Measurements from ENCODE around the gene FAM9C.
"Not testable (repeated sequence)": the region's sequence is repeated elsewhere in the genome, so short reads cannot be mapped to it uniquely, and the experiment has no call there.

The FAM9C gene

GRCh38 chrX:13023567-13023966 lies 20.9 kb downstream of the FAM9C start:
- TF ChIP-seq, protein P1, sequence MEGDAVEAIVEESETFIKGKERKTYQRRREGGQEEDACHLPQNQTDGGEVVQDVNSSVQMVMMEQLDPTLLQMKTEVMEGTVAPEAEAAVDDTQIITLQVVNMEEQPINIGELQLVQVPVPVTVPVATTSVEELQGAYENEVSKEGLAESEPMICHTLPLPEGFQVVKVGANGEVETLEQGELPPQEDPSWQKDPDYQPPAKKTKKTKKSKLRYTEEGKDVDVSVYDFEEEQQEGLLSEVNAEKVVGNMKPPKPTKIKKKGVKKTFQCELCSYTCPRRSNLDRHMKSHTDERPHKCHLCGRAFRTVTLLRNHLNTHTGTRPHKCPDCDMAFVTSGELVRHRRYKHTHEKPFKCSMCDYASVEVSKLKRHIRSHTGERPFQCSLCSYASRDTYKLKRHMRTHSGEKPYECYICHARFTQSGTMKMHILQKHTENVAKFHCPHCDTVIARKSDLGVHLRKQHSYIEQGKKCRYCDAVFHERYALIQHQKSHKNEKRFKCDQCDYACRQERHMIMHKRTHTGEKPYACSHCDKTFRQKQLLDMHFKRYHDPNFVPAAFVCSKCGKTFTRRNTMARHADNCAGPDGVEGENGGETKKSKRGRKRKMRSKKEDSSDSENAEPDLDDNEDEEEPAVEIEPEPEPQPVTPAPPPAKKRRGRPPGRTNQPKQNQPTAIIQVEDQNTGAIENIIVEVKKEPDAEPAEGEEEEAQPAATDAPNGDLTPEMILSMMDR (IDR thresholded peaks at IDR 0.05; ENCODE audit: insufficient read depth, missing control alignments): no peak

DNA sequence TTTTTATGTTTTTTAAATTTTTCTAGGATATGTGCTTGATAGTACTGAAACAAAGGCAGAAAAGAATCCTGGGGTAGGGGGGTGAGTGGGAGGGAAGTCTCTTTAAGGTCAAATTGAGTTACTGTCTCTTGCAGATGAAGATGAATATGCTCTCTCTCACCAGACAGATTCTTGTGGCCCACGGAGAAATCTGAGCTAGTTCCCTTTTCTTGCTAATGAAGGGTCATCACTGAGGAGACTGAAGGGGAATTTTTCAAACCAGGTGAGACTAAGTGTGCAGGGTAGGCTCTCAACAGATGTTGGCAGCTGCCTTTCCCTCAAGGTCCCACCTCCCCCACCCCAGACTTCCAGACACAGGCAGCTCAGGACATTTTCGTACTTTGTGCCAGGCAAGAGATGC lies 21.5 kb downstream of the FAM9C start:
- DNase-seq (ENCODE audit: insufficient read length, low spot score) (no peak), FAIRE-seq (no peak)
- TF ChIP-seq, protein P1 (IDR thresholded peaks at IDR 0.05; ENCODE audit: insufficient read depth, missing control alignments): no peak

More at GRCh38 chrX:13023567-13023966, 20.9 kb downstream of the FAM9C start:
- no peak for FAIRE-seq
- no peak for DNase-seq (ENCODE audit: insufficient read length, low spot score)

DNA sequence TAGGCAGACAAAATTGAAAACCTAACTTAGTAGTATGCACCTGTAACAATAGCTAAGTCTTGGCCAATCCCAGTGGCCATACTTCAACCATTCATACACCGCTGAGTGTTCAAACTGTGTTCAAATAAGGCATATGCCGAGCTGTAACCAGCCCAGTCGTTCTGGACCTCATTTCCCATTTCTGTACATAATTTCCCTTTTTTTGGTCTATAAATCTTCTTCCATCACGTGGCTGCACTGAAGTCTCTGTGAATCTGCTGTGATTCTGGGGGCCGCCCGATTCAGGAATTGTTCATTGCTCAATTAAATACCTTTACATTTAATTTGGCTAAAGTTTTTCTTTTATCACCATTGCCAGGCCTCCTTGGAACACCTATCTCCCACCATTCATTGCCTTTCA lies 27.7 kb downstream of the FAM9C start:
- FAIRE-seq; DNase-seq (ENCODE audit: insufficient read length, low spot score): not testable (repeated sequence)

DNA sequence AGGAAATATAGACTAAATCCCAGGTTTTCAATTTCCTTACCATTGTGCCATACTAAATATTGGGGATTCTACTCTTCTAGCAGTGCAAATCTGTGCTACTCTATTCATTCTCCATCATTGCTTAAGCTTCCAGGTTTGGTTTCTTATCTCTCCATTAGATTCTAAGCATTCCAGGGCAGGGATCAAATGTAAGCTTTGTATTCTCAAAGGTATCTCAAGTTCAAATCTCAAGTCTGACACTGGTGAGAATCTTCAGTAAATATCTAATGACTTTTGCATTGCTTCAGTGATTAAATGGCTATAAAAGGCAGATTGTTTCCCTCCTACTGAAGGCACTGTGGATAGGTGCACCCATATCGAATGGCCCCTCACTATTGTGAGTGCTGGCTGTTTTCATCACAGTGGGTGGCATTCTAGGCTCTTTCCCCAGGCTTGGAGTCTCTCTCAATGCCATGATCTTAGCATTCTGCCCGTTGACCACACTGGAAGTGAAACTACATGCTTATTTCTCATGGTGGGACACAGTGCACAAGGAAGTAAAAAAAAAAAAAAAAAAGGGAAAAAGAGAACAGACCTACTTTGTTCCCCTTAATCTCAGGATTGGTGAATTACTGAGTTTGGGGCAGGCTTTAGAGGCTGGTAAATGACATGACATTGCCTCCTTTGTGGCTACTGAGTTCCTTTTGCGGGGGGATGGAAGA lies 28.7 kb downstream of the FAM9C start:
- TF ChIP-seq, protein P1 (IDR thresholded peaks at IDR 0.05; ENCODE audit: insufficient read depth, missing control alignments): no peak
- DNase-seq (ENCODE audit: insufficient read length, low spot score) (no peak), FAIRE-seq (no peak)

DNA sequence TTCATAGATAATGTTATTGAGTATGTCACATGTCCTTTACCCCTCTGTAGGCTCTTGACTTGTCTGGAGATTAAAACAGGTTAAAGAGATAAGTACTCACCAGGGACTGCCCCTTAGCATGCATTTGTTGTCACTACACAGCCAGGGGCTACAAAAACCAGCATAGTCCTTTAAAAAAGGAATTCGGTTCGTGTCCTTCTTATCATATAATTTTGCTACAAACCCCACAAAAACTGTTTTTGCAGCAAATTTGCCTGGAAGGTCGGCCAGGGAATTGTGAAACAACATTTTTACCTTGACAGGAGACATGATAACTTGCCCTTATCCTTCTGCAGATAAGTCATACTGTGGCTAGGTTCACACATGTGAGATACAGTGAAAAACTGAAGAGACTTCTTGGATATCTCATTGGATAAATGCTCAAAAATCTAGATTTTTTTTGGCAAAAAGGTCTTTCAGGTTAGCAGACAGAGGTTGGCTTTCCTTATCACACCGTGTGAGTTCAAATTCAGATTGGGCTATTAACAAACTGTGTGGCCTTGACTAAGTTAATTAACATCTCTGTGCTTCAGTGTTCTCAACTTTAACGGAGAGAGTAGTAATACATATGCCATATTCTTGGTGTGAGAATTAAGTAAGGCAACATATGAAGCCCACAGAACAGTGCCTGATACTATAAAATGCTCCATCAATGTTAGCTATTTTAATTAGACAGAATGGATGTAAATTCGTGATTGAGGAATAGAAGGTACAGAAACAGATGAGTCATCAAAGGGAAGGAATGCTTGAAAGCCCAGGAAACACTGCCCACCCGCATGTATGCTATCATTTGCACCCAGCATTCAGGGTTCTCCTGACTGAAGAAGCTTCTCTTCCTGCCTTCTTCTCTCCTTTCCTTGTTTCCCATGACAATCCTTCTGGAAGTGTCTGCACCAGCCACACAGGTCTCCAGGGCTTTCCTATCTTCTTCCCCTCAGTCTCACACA lies 30.0 kb downstream of the FAM9C start:
- FAIRE-seq (no peak), DNase-seq (ENCODE audit: insufficient read length, low spot score) (no peak)
- TF ChIP-seq, protein P1 (IDR thresholded peaks at IDR 0.05; ENCODE audit: insufficient read depth, missing control alignments): no peak

GRCh38 chrX:13013363-13014110 lies 30.9 kb downstream of the FAM9C start:
- FAIRE-seq: no peak
- TF ChIP-seq, protein P1 (IDR thresholded peaks at IDR 0.05; ENCODE audit: insufficient read depth, missing control alignments): no peak
- no peak for DNase-seq (ENCODE audit: insufficient read length, low spot score)

- TF ChIP-seq, protein P1 (IDR thresholded peaks at IDR 0.05; ENCODE audit: insufficient read depth, missing control alignments): no peak
- FAIRE-seq (no peak), DNase-seq (ENCODE audit: insufficient read length, low spot score) (no peak)
Measured at GRCh38 chrX:13010546-13010945, 33.9 kb downstream of the FAM9C start.

All from D721Med (cell line).